HG03378 (cell line): Measurements from ENCODE around the gene EIF5AL1.
"Not testable (repeated sequence)": the region's sequence is repeated elsewhere in the genome, so short reads cannot be mapped to it uniquely, and the experiment has no call there.

Experiments
- ATAC-seq: cut with Tn5 transposase; IDR thresholded peaks from one replicate; pipeline ENCODE4 v1.9.1; 2021; ENCODE audit warnings: mild to moderate bottlenecking, moderate library complexity; ENCODE audit not compliant: unreplicated experiment

EIF5AL1 gene

DNA sequence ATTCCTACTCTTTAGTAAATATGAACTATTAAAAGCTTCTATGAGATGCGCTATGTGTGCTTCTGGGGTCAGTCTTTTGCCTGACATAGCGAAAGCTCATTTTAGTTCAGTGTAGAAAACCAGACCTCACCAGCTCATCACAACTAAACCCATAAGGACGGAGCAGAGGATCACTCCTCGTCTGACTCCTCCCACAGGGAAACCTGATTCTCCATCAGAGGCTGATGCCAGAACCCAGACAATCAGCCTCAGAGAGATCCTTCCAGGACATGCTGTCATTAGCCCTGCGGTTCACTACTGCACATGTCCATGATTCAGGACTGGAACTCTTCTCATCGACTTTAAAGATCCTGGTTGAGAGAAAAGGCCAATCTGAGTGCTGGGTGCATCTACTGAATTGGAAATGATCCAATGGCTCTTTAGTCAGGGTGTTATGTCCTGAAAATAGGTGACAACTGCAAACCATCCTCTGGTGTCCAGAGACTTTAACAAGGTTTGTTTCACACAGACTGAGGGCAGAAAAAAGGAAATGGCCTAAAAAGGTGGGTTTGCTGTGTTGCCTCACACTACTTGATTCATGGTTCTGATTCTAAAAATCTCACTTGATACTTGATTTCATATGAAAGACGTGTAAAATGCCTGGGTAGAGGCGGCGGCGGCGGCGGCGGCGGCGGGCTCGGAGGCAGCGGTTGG lies at the start of gene EIF5AL1:
EIF5AL1 (plus strand) TSS at position 643 of the 693 bp plus-strand sequence. CDS start 117 bp downstream, outside the sequence.
- not testable (repeated sequence) for ATAC-seq

DNA sequence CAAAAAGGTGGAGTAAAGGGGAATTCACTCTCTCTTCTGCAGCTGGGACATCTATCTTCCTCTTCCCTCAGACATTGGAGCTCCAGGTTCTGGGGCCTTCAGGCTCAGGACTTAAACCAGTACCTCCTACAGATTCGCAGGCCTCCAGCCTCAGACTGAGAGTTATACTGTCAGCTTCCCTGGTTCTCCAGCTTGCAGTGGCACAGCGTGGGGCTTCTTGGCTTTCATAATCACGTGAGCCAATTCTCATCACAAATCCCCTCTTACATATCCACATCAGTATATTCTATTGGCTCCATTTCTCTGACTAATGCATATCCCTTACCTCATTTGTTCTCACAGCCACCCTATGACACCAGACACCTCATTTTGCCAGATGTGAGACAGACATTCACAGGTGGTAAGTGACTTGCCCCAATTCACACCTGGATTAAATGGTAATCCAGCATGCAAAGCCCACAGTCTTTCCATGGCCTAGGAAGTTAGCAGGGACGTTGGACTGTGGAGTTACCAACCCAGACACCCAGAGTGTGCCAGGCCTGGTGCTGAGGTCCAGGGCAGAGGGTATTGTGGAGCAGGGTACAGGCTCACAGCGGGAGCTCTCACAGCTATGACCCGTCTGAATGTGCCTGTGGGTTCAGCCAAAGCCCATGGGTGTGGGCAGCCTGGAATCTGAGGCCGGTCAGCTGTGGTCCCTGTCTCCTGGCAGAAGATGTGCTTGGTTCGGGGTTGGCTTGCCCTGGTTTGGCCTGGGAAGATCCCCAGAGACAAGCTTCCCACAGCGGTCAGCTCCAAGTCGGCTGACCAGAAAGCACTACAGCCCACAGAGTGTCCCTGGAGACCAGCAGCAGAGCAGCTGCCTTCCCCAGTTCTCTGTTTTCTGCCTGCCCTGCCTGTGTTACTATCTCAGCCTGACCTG lies 48.5 kb upstream of the EIF5AL1 start:
- ATAC-seq = no peak

- no peak for ATAC-seq
These were observed 47.0 kb upstream of the EIF5AL1 start for GRCh38 chr10:79465341-79465740.

- ATAC-seq = no peak
These were observed 44.2 kb upstream of the EIF5AL1 start for GRCh38 chr10:79468015-79468560.

DNA sequence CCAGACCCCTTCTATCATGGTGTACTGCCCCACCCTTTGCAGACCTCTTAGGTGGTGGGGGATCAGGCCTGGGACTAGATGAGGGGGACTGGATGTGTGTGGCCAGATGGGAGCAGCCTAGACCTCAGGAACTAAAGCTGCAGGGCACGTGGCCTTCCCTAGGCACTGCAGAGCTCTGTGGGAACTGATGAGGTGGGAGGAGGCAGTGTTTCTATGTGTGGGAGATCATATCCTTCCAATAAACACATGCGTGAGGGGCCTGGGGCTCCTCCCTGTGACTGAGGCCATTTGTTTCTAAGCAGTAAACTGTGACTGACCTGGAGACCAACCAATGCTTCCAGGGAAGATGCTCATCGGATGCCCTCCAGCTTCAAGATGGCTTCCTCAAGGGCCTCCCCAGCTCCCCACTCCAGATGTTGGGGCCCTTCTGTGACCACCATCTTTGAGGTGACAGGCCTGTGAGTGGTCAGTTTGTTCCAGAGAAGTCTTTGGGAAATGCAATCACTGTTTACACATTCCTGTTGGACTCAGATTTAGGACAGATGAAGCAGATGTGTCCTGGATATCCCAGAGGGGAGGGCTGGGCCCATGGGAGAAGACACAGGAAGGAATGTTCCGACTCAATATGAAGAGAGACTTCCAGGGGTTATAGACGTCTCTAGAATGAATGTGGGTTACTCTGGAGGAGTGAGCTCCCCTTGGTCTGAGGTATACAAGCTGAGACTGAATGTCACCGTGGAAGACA lies 43.3 kb upstream of the EIF5AL1 start:
- ATAC-seq = no peak

GRCh38 chr10:79470096-79470495 lies 42.2 kb upstream of the EIF5AL1 start:
- ATAC-seq = no peak

GRCh38 chr10:79471776-79472175 lies 40.6 kb upstream of the EIF5AL1 start:
- no peak for ATAC-seq

DNA sequence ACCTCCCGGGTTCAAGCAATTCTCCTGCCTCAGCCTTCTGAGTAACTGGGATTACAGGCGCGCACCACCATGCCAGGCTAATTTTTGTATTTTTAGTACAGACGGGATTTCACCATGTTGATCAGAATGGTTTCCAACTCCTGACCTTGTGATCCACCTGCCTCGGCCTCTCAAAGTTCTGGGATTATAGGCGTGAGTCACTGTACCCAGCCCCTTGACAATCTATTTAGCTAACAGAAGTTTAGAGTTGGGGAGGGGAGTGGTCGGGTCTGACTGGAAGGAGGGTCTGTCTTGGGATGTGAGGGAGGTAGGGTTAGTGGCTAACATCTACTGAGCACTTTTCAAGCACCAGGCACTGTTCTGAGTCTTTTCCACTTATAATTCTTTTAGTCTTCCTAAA lies 39.9 kb upstream of the EIF5AL1 start:
- ATAC-seq = no peak

- no peak for ATAC-seq
These were observed 39.4 kb upstream of the EIF5AL1 start for GRCh38 chr10:79472951-79473350.

- no peak for ATAC-seq
These were observed 38.7 kb upstream of the EIF5AL1 start for GRCh38 chr10:79473496-79474095.

- no peak for ATAC-seq
These were observed 37.1 kb upstream of the EIF5AL1 start for GRCh38 chr10:79475119-79475653.

GRCh38 chr10:79475877-79476276 lies 36.5 kb upstream of the EIF5AL1 start:
- ATAC-seq = no peak

DNA sequence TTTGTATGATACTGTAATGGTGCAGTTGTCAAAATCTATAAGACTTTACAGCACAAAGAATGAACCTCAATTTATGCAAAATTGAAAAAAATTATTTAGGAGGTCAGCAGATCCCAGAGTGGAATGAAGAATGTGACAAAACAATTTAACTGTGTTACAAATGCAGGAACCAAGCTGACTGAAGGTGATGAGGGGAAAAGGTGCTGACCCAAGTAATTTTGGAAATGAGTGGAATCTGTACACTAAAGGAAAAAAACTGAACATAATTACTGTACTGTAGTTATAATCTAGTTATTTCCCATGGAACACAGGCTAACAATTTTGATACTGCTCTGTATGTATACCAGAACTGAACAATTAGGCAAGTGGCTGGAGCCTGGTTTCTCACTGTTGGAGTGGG lies 35.7 kb upstream of the EIF5AL1 start:
- ATAC-seq = no peak

GRCh38 chr10:79477456-79477855 lies 34.9 kb upstream of the EIF5AL1 start:
- ATAC-seq = no peak

DNA sequence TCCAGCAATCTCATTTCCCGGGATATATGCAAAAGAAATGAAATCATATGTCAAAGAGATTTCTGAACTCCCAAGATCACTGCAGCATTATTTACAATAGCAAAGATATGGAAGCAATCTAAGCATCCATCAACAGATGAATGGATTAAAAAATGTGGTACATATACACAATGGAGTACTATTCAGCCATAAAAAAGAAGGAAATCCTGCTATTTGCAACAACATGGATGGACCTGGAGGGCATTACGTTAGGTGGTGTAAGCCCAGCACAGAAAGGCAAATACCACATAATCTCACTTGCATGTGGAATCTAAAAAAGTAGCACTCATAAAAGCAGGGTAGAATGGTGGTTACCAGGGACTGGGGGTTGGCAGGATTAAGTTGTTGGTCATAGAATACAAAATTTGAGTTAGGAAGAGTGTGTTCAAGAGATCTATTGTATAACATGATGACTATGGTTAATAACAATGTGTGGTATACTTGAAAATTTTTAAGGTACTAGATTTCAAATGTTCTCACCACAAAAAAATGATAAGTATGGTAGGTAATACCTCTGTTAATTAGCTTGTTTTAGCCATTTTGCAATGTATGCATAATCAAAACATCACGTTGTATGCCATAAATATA lies 32.9 kb upstream of the EIF5AL1 start:
- ATAC-seq = no peak

DNA sequence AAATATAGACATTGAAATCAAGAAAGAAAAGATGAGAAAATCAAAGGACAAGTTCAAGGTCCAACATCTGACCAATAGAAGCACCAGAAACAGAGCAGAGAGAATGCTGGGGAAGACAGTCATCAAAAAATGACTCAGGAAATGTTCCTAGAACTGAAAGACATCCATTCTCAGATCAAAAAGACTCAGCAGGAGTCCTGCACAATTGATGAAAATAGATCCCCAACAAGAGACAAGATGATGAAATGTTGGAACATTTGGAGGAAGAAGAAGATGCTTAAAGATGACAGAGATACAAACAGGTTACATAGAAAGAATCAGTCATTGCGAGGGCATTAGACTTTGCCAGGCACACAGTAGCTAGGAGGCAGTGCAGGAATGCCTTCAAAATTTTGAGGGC lies 30.0 kb upstream of the EIF5AL1 start:
- ATAC-seq = no peak

- no peak for ATAC-seq
These were observed 29.6 kb upstream of the EIF5AL1 start for GRCh38 chr10:79482741-79483140.

DNA sequence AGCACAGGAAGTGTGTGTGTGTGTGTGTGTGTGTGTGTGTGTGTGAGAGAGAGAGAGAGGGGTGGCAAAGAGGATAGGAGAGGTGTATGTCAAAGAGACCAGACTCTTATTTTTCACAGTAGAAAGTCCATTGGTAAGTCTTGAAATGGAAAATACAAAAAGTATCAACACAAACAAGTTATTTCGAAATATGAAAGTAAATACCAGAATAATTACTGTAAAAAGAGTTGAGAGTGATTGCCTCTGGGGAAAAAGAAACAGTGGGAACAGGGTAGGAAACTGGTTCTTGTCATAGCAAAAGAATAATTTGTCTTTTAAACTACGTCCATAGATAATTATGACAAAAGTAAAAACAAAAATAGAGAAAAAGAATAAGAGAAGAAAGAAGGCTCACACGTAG lies 29.0 kb upstream of the EIF5AL1 start:
- ATAC-seq = no peak

- ATAC-seq = no peak
These were observed 28.4 kb upstream of the EIF5AL1 start for GRCh38 chr10:79483948-79484347.

GRCh38 chr10:79484476-79484875 lies 27.9 kb upstream of the EIF5AL1 start:
- no peak for ATAC-seq
